Measurements from ENCODE around the gene TAS2R20. TPM values are rescaled to one million over a fixed set of nuclear protein-coding genes. Genes with fewer than 3 reads are reported as not detected.
A peak's percentile ranks its signal among the peaks of the same experiment; 100 is the strongest.
"Not testable (repeated sequence)": the region's sequence is repeated elsewhere in the genome, so short reads cannot be mapped to it uniquely, and the experiment has no call there.

TAS2R20 gene, protein sequence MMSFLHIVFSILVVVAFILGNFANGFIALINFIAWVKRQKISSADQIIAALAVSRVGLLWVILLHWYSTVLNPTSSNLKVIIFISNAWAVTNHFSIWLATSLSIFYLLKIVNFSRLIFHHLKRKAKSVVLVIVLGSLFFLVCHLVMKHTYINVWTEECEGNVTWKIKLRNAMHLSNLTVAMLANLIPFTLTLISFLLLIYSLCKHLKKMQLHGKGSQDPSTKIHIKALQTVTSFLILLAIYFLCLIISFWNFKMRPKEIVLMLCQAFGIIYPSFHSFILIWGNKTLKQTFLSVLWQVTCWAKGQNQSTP
- polyA plus RNA-seq: 2.5 TPM
- long read RNA-seq, donor 1: 0 reads
- long read RNA-seq, donor 2, partial matches to known transcripts: 0 of 2 reads
- long read RNA-seq, donor 2, other reads (novel, unspliced or antisense): 0 of 2 reads
- long read RNA-seq, donor 3: 0 reads
- long read RNA-seq, donor 4: 0 reads
- long read RNA-seq, donor 5, partial matches to known transcripts: 0 of 2 reads
- long read RNA-seq, donor 5, other reads (novel, unspliced or antisense): 0 of 2 reads
- long read RNA-seq, donor 6: 0 reads
- long read RNA-seq, donor 7, partial matches to known transcripts: 0 of 1 reads
- long read RNA-seq, donor 7, other reads (novel, unspliced or antisense): 0 of 1 reads
- long read RNA-seq, donor 8: 0 reads
- long read RNA-seq, donor 9: 0 reads
- long read RNA-seq, donor 10: 0 reads
- long read RNA-seq, donor 11, partial matches to known transcripts: 0 of 1 reads
- long read RNA-seq, donor 11, other reads (novel, unspliced or antisense): 0 of 1 reads

GRCh38 chr12:10998204-10998603, at the start of gene TAS2R20:
TAS2R20 (minus strand) TSS chr12:10998304; CDS start chr12:10997875, 429 bp downstream.
- H3K4me1 ChIP-seq (ENCODE audit: control insufficient read depth, insufficient read depth, low read length): no peaks in the 10 kb centered on the region
- no peak within 1 kb of the TSS for H3K27ac ChIP-seq (ENCODE audit: low read length)
- H3K9me3 ChIP-seq (ENCODE audit: control insufficient read depth, low read depth, low read length): no peaks in the 10 kb centered on the region
- no peaks in the 10 kb centered on the region for H3K36me3 ChIP-seq (ENCODE audit: control insufficient read depth, insufficient read depth, low read length)
- H3K27me3 ChIP-seq (ENCODE audit: control insufficient read depth, insufficient read depth, low read length): no peaks in the 10 kb centered on the region
- DNase-seq: no peak
- H3K4me3 ChIP-seq (ENCODE audit: low read length): no peak within 1 kb of the TSS

- DNase-seq; H3K9me3 ChIP-seq (ENCODE audit: control insufficient read depth, low read depth, low read length); H3K27me3 ChIP-seq (ENCODE audit: control insufficient read depth, insufficient read depth, low read length); H3K27ac ChIP-seq (ENCODE audit: low read length); H3K4me3 ChIP-seq (ENCODE audit: low read length); H3K4me1 ChIP-seq (ENCODE audit: control insufficient read depth, insufficient read depth, low read length); H3K36me3 ChIP-seq (ENCODE audit: control insufficient read depth, insufficient read depth, low read length): not testable (repeated sequence)
- 67% methylated on average over 1 of the region's 2 CpGs for WGBS (ENCODE audit: insufficient coverage, low lambda C conversion rate)
These were observed 43.3 kb upstream of the TAS2R20 start for GRCh38 chr12:11041366-11041765.

DNA sequence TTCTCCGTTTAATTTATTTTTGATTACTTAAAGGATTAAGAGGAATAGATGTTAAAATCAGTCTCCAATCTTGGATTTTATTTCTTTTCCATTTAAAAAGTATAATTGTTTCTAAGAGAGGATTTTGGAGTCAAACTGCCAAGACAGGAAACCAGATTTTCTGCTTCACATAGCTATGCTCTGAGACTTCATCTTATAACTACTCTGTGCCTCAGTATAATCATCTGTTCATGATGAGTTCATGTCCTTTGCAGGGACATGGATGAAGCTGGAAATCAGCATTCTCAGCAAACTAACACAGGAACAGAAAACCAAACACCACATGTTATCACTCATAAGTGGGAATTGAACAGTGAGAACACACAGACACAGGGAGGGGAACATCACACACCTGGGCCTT, 42.1 kb upstream of the TAS2R20 start:
- DNase-seq: no peak
- 100% methylated on average over 1 of the region's 1 CpG for WGBS (ENCODE audit: insufficient coverage, low lambda C conversion rate)

GRCh38 chr12:11039171-11039570, 41.1 kb upstream of the TAS2R20 start:
- no peaks in the 10 kb centered on the region for H3K9me3 ChIP-seq (ENCODE audit: control insufficient read depth, low read depth, low read length)
- DNase-seq: no peak
- H3K4me3 ChIP-seq (ENCODE audit: low read length): no peak overlapping the region
- H3K36me3 ChIP-seq (ENCODE audit: control insufficient read depth, insufficient read depth, low read length): no peaks in the 10 kb centered on the region
- 71% methylated on average over 3 of the region's 3 CpGs for WGBS (ENCODE audit: insufficient coverage, low lambda C conversion rate)
- no peak overlapping the region for H3K27ac ChIP-seq (ENCODE audit: low read length)
- H3K4me1 ChIP-seq (ENCODE audit: control insufficient read depth, insufficient read depth, low read length): no peaks in the 10 kb centered on the region
- no peaks in the 10 kb centered on the region for H3K27me3 ChIP-seq (ENCODE audit: control insufficient read depth, insufficient read depth, low read length)

More for the DNA sequence above, 42.1 kb upstream of the TAS2R20 start:
- Histone ChIP-seq H3K4me3 (ENCODE audit: low read length) (no peak overlapping the region), H3K27me3 (ENCODE audit: control insufficient read depth, insufficient read depth, low read length) (no peaks in the 10 kb centered on the region), H3K9me3 (ENCODE audit: control insufficient read depth, low read depth, low read length) (no peaks in the 10 kb centered on the region), H3K4me1 (ENCODE audit: control insufficient read depth, insufficient read depth, low read length) (no peaks in the 10 kb centered on the region), H3K27ac (ENCODE audit: low read length) (no peak overlapping the region), H3K36me3 (ENCODE audit: control insufficient read depth, insufficient read depth, low read length) (no peaks in the 10 kb centered on the region)

DNA sequence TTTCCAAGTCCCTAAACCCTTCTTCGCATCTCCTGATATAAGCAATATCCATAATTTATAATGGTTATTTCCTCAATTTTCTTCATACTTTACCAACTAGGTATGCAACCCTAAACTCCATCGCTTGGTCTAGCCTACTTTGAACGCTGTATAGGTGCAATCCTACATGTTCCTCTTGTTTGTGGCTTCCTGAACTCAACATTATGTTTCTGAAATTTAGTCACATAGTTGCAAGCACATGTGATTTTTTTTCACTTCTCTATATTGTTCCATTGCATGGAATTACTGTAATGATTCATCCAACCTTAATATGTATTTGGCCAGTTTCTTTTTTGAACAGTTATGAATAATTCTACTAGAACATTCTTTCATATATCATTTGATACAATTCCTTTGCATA, 35.9 kb upstream of the TAS2R20 start:
- not testable (repeated sequence) for H3K27me3 ChIP-seq (ENCODE audit: control insufficient read depth, insufficient read depth, low read length); H3K36me3 ChIP-seq (ENCODE audit: control insufficient read depth, insufficient read depth, low read length); H3K4me1 ChIP-seq (ENCODE audit: control insufficient read depth, insufficient read depth, low read length); H3K9me3 ChIP-seq (ENCODE audit: control insufficient read depth, low read depth, low read length); DNase-seq; H3K27ac ChIP-seq (ENCODE audit: low read length); H3K4me3 ChIP-seq (ENCODE audit: low read length)
- WGBS (ENCODE audit: insufficient coverage, low lambda C conversion rate): no CpG with 5 or more reads among the region's 3 CpGs

DNA sequence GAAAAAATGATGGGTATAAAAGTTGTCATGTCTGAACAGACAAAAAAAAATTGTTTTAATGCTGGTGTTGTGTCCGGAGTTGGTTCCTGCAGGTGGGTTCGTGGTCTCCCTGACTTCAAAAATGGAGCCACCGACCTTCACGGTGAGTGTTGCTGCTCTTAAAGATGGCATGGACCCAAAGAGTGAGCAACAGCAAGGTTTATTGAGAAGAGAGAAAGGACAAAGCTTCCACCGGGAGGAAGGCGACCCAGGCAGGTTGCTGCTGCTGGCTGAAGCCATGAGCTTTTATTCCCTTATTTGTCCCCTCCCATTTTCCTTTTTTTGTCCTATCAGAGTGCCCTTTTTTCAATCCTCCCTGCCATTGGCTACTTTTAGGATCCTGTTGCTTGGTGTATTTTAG, 33.2 kb upstream of the TAS2R20 start, which contains the start of gene TAS2R31:
Gene TAS2R31, minus strand, starts transcription at position 101 of the 400 bp plus-strand sequence. Its CDS starts 72 bp downstream, at position 29.
- no peak within 1 kb of the TSS for H3K4me3 ChIP-seq (ENCODE audit: low read length)
- peaks cover 5% of the 10 kb centered on the region for H3K36me3 ChIP-seq (ENCODE audit: control insufficient read depth, insufficient read depth, low read length)
- DNase-seq: no peak
- WGBS (ENCODE audit: insufficient coverage, low lambda C conversion rate): 100% methylated on average over 1 of the region's 6 CpGs
- H3K27me3 ChIP-seq (ENCODE audit: control insufficient read depth, insufficient read depth, low read length): no peaks in the 10 kb centered on the region
- H3K27ac ChIP-seq (ENCODE audit: low read length): no peak within 1 kb of the TSS
- no peaks in the 10 kb centered on the region for H3K9me3 ChIP-seq (ENCODE audit: control insufficient read depth, low read depth, low read length)
- H3K4me1 ChIP-seq (ENCODE audit: control insufficient read depth, insufficient read depth, low read length): no peaks in the 10 kb centered on the region

DNA sequence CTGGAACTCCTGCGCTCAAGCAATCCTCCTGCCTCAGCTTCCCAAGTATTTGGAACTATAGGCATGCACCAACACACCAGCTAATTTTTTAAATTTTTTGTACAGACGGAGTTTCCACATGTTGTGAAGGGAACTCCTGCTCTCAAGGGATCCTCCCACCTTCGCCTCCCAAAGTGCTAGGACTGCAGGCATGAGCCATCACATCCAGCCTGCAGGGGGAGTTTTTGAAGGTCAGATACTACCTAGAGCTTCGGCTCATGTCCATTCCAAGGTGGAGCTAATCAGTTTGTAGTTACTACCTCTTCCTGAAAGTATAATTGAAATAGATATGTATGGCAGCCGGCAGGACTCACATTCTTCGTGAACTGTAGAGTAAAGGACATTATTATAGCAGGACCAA, 28.0 kb upstream of the TAS2R20 start:
- Histone ChIP-seq H3K27ac (ENCODE audit: low read length) (no peak overlapping the region), H3K36me3 (ENCODE audit: control insufficient read depth, insufficient read depth, low read length) (peaks cover 6% of the 10 kb centered on the region), H3K9me3 (ENCODE audit: control insufficient read depth, low read depth, low read length) (no peaks in the 10 kb centered on the region), H3K4me3 (ENCODE audit: low read length) (no peak overlapping the region), H3K27me3 (ENCODE audit: control insufficient read depth, insufficient read depth, low read length) (no peaks in the 10 kb centered on the region), H3K4me1 (ENCODE audit: control insufficient read depth, insufficient read depth, low read length) (no peaks in the 10 kb centered on the region)
- DNase-seq: no peak
- WGBS (ENCODE audit: insufficient coverage, low lambda C conversion rate): 100% methylated on average over 1 of the region's 6 CpGs

- WGBS (ENCODE audit: insufficient coverage, low lambda C conversion rate): no CpG with 5 or more reads among the region's 2 CpGs
- Histone ChIP-seq H3K27me3 (ENCODE audit: control insufficient read depth, insufficient read depth, low read length) (no peaks in the 10 kb centered on the region), H3K36me3 (ENCODE audit: control insufficient read depth, insufficient read depth, low read length) (peaks cover 6% of the 10 kb centered on the region)
These were observed 25.3 kb upstream of the TAS2R20 start for GRCh38 chr12:11023387-11023786.

GRCh38 chr12:11022520-11022919, 24.4 kb upstream of the TAS2R20 start, which contains the start of gene TAS2R19:
TAS2R19 (minus strand) TSS chr12:11022620; CDS start chr12:11022571, 49 bp downstream.
- peaks cover 4% of the 10 kb centered on the region for H3K36me3 ChIP-seq (ENCODE audit: control insufficient read depth, insufficient read depth, low read length)
- no peak within 1 kb of the TSS for H3K4me3 ChIP-seq (ENCODE audit: low read length)
- H3K27me3 ChIP-seq (ENCODE audit: control insufficient read depth, insufficient read depth, low read length): no peaks in the 10 kb centered on the region
- no peaks in the 10 kb centered on the region for H3K4me1 ChIP-seq (ENCODE audit: control insufficient read depth, insufficient read depth, low read length)
- H3K27ac ChIP-seq (ENCODE audit: low read length): no peak within 1 kb of the TSS
- no CpG with 5 or more reads among the region's 1 CpG for WGBS (ENCODE audit: insufficient coverage, low lambda C conversion rate)
- H3K9me3 ChIP-seq (ENCODE audit: control insufficient read depth, low read depth, low read length): no peaks in the 10 kb centered on the region
- DNase-seq: no peak

More at GRCh38 chr12:11023387-11023786, 25.3 kb upstream of the TAS2R20 start:
- Histone ChIP-seq H3K9me3 (ENCODE audit: control insufficient read depth, low read depth, low read length) (no peaks in the 10 kb centered on the region), H3K27ac (ENCODE audit: low read length) (no peak overlapping the region), H3K4me1 (ENCODE audit: control insufficient read depth, insufficient read depth, low read length) (no peaks in the 10 kb centered on the region), H3K4me3 (ENCODE audit: low read length) (no peak overlapping the region)
- no peak for DNase-seq

DNA sequence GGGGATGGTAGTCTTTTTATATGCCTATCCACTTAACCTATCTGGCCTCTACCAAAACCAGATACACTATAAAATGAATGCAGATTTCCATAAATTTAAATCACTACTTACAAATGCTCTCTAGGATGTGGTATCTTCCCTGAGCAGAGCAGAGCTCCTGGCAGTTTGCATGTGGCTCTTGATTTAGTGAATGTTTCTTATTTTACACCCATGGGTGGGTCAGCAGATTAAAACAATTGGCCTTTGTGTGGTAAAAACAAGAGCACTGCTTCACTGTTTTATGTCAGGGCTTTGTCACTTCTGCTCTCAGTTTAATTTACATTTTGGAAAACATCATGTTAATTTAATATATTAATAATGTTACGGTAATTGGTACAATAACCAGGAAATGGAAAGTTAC, 18.8 kb upstream of the TAS2R20 start:
- Histone ChIP-seq H3K27me3 (ENCODE audit: control insufficient read depth, insufficient read depth, low read length) (no peaks in the 10 kb centered on the region), H3K27ac (ENCODE audit: low read length) (peak overlapping the region; percentile 70), H3K36me3 (ENCODE audit: control insufficient read depth, insufficient read depth, low read length) (peaks cover 2% of the 10 kb centered on the region), H3K4me1 (ENCODE audit: control insufficient read depth, insufficient read depth, low read length) (peaks cover 18% of the 10 kb centered on the region), H3K4me3 (ENCODE audit: low read length) (no peak overlapping the region), H3K9me3 (ENCODE audit: control insufficient read depth, low read depth, low read length) (no peaks in the 10 kb centered on the region)
- WGBS (ENCODE audit: insufficient coverage, low lambda C conversion rate): 86% methylated on average over 1 of the region's 1 CpG
- DNase-seq: peak in 1 of 2 donors; percentile 27
